ENCODE results near the gene OSBPL1A. TPM values are rescaled to one million over a fixed set of nuclear protein-coding genes. Genes with fewer than 3 reads are reported as not detected.

The OSBPL1A gene
- total RNA-seq, 6 experiments from 2014 or later = 4.1 to 14.6 (median 14.0) TPM

DNA sequence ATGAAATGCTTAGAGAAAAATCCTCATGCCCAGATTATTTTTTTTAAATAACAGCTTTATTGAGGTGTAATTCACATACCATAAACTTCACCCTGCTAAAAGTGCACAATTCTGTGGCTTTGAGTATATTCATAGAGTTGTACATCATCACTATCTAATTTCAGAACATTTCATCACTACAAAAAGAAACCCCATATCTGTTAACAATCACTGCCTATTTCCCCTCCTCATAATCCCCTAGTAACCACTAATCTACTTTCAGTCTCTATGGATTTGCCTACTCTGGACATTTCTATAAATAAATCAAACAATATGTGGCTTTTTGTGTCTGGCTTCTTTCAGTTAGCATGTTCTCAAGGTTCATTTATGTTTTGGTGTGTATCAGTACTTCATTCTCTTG lies 51.4 kb downstream of the OSBPL1A start:
- Histone ChIP-seq H3K4me1 (no peaks in the 10 kb centered on the region), H3K4me3 (no peak overlapping the region), H3K27me3 (no peaks in the 10 kb centered on the region), H3K36me3 (no peaks in the 10 kb centered on the region), H3K27ac (no peak overlapping the region), H3K9me3 (no peaks in the 10 kb centered on the region)
- DNase-seq (no peak), ATAC-seq (no peak)
- TF ChIP-seq, protein P1, sequence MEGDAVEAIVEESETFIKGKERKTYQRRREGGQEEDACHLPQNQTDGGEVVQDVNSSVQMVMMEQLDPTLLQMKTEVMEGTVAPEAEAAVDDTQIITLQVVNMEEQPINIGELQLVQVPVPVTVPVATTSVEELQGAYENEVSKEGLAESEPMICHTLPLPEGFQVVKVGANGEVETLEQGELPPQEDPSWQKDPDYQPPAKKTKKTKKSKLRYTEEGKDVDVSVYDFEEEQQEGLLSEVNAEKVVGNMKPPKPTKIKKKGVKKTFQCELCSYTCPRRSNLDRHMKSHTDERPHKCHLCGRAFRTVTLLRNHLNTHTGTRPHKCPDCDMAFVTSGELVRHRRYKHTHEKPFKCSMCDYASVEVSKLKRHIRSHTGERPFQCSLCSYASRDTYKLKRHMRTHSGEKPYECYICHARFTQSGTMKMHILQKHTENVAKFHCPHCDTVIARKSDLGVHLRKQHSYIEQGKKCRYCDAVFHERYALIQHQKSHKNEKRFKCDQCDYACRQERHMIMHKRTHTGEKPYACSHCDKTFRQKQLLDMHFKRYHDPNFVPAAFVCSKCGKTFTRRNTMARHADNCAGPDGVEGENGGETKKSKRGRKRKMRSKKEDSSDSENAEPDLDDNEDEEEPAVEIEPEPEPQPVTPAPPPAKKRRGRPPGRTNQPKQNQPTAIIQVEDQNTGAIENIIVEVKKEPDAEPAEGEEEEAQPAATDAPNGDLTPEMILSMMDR (IDR thresholded peaks at IDR 0.05) = no peak
- TF ChIP-seq POLR2A (IDR thresholded peaks at IDR 0.05) = no peak
- intact Hi-C loops (cut with DNase I) = no loop called here

DNA sequence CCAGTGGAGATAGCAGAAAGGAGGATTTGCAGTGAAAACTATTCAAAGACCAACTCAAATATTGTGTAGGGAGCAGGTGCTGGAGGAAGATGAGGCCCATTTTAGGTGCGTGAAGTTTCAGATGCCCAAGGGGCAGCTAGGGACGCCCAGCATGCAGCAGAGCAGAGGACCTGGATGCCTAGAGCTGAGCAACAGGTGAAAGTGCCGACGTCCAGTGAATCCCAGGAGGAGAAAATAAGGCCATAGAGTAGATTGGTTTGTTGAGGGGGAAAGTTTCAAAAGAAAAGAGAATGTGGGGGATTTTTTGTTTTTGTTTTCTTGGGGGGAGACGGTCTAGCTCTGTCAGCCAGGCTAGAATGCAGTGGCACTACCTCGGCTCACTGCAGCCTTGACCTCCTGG lies 53.1 kb downstream of the OSBPL1A start:
- H3K36me3 ChIP-seq = no peaks in the 10 kb centered on the region
- no peaks in the 10 kb centered on the region for H3K27me3 ChIP-seq
- 83% methylated on average over 6 of the region's 6 CpGs for WGBS (ENCODE audit: insufficient coverage, low coverage, low lambda C conversion rate, missing lambda C conversion rate)
- TF ChIP-seq POLR2A (IDR thresholded peaks at IDR 0.05) = no peak
- TF ChIP-seq, protein P1 (IDR thresholded peaks at IDR 0.05) = no peak
- H3K9me3 ChIP-seq = no peaks in the 10 kb centered on the region
- intact Hi-C loops (cut with DNase I) = no loop called here
- no peaks in the 10 kb centered on the region for H3K4me1 ChIP-seq
- H3K27ac ChIP-seq = no peak overlapping the region
- ATAC-seq (no peak), DNase-seq (no peak)
- no peak overlapping the region for H3K4me3 ChIP-seq

- TF ChIP-seq, protein P1 (IDR thresholded peaks at IDR 0.05) = no peak
- no peak for TF ChIP-seq POLR2A (IDR thresholded peaks at IDR 0.05)
- H3K4me3 ChIP-seq = no peak overlapping the region
- DNase-seq = no peak
- H3K4me1 ChIP-seq = no peaks in the 10 kb centered on the region
- no peaks in the 10 kb centered on the region for H3K9me3 ChIP-seq
- no peak overlapping the region for H3K27ac ChIP-seq
- no peak for ATAC-seq
- intact Hi-C loops (cut with DNase I) = no loop called here
- no peaks in the 10 kb centered on the region for H3K27me3 ChIP-seq
- whole genome bisulfite sequencing (ENCODE audit: insufficient coverage, low coverage, low lambda C conversion rate, missing lambda C conversion rate) = 86% methylated on average over 3 of the region's 3 CpGs
- H3K36me3 ChIP-seq = no peaks in the 10 kb centered on the region
These were observed 55.3 kb downstream of the OSBPL1A start for GRCh38 chr18:24342347-24342746.

GRCh38 chr18:24341361-24341760 lies 56.3 kb downstream of the OSBPL1A start:
- no peaks in the 10 kb centered on the region for H3K36me3 ChIP-seq
- H3K4me1 ChIP-seq = no peaks in the 10 kb centered on the region
- H3K27me3 ChIP-seq = no peaks in the 10 kb centered on the region
- no peak for ATAC-seq
- no peak overlapping the region for H3K4me3 ChIP-seq
- DNase-seq = no peak
- no peak overlapping the region for H3K27ac ChIP-seq
- no peaks in the 10 kb centered on the region for H3K9me3 ChIP-seq
- intact Hi-C loops (cut with DNase I) = no loop called here
- TF ChIP-seq, protein P1 (IDR thresholded peaks at IDR 0.05) = no peak
- no peak for TF ChIP-seq POLR2A (IDR thresholded peaks at IDR 0.05)

- no peak overlapping the region for H3K4me3 ChIP-seq
- no peaks in the 10 kb centered on the region for H3K4me1 ChIP-seq
- TF ChIP-seq POLR2A (IDR thresholded peaks at IDR 0.05) = no peak
- TF ChIP-seq, protein P1 (IDR thresholded peaks at IDR 0.05) = no peak
- no peaks in the 10 kb centered on the region for H3K36me3 ChIP-seq
- WGBS (ENCODE audit: insufficient coverage, low coverage, low lambda C conversion rate, missing lambda C conversion rate) = 83% methylated on average over 1 of the region's 2 CpGs
- no peaks in the 10 kb centered on the region for H3K27me3 ChIP-seq
- H3K27ac ChIP-seq = no peak overlapping the region
- H3K9me3 ChIP-seq = no peaks in the 10 kb centered on the region
- ATAC-seq = no peak
- intact Hi-C loops (cut with DNase I) = no loop called here
- no peak for DNase-seq
These were observed 64.5 kb downstream of the OSBPL1A start for GRCh38 chr18:24333084-24333483.

Measured in right lobe of liver (tissue), 6 donors.